HG02588 (cell line): ENCODE results near the gene PTPN1.
"Not testable (repeated sequence)": the region's sequence is repeated elsewhere in the genome, so short reads cannot be mapped to it uniquely, and the experiment has no call there.

Experiments used
- ATAC-seq: cut with Tn5 transposase; IDR thresholded peaks from one replicate; pipeline ENCODE4 v1.9.1; 2021; ENCODE audit warnings: mild to moderate bottlenecking, moderate library complexity; ENCODE audit not compliant: unreplicated experiment

Gene PTPN1

DNA sequence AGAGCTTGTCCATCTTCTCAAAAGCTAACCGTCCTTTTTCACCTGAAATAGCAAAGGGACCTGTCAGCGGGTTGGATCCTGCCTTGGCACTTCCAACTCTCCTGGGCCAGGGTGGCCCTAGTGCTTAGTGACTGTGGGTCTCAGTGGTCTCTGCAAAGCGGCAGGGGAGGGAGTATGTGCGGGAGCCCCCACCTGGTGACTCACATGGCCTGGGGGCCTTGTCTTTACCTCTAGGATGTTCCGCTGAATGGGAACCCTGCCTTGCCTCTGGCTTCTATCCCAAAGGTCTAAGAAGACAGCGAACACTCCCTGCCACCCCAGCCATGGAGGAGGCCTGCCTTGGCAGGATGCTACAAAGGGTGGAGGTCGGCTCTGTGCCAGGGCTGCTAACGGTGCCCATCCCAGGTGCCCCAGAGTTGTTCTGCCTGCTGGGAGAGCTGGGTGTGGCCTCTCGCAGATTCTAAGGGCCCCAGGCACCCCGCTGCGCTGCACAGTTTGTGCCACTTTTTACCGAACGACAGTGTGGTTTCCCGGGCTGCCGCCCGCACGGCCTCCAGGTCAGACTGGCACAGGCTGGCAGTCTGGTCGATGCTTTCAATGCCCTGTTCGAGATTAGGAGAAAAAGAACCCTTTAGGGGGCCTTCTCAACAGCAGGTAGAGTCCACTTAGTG is 77.2 kb downstream of the PTPN1 start:
- ATAC-seq, result no peak

DNA sequence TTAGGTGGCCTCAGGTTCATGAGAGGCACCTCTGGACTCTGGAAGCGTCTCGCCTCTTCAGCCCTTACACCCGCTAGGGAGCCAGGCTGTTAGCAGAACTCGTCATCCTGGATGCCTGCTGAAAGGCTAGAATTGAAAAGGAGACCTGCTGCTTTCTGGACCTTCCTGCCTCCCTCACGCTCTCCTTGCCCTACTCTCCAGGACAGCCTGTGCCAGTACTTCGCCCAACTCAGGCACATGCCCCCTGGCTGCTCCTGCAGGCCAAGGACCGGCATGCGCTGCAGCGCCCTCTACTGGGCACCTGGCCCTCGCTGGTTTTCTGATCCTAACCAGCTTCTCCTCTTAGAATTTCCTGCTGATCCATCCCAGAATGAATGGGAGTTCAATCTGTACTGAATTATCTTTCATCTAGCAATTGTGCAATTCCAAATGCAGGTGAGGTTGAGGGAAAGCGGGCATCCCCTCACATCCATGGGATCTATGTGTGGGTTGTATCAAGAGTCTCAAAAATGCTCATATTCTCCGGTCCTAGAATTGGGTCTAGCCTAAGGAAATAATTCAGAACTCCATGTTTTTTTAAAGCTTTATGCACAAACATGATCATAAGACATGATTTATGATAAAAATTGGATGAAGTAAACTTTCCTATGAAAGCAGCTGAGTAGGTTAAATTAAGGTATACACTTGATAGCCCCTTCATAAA is 78.0 kb downstream of the PTPN1 start:
- ATAC-seq, result no peak

DNA sequence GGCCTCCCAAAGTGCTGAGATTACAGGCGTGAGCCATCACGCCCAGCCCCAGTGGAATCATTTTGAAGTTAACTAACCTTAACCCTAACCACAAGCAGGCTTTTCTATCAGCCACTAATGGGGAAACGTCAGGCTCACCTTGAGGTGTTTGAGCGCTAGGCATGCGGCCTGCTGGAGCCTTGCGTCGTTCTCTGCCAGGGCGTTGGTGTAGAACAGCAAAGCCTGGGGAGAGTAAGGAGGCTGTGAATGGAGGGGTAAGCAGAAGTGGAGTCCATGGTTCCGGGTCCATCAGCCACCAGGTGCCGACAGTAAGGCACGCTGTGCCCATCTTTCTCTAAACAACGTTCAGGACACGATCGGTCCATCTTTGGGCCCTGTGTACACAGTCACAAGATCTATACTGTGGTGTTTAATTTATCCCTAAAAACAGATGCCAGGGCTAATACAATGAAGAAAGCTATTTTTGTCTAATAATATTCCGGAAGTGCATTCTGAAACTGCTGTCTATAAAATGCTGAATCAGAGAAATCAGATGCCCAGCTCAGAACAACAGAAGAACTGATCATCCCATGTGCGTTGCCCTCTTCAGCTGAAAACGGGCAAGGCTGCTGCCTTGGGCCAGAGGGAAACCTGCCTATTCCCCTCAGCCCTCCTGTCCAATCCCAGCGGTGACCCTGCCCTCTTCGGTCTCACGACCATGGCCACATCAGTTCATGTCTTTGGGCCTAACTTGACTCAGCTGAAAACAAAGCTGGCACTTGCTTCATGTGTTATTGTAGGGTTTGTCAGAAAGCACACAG is 79.6 kb downstream of the PTPN1 start:
- no peak for ATAC-seq

DNA sequence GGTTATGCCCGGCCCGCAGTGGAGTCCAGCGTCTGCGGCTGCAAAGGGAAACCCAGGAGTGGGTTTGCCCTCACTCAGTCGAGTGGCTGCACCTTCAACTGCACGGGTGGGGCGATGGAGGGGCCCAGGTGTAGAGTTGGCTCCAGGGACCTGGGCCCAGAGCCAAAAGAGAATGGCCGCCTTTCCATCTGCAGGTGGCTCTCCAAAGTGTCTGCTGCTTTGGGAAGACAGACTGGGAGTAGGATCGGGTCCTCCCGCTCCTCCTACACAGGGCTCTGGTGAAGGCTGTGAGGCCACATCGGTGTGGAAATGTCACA is 80.1 kb downstream of the PTPN1 start:
- no peak for ATAC-seq

DNA sequence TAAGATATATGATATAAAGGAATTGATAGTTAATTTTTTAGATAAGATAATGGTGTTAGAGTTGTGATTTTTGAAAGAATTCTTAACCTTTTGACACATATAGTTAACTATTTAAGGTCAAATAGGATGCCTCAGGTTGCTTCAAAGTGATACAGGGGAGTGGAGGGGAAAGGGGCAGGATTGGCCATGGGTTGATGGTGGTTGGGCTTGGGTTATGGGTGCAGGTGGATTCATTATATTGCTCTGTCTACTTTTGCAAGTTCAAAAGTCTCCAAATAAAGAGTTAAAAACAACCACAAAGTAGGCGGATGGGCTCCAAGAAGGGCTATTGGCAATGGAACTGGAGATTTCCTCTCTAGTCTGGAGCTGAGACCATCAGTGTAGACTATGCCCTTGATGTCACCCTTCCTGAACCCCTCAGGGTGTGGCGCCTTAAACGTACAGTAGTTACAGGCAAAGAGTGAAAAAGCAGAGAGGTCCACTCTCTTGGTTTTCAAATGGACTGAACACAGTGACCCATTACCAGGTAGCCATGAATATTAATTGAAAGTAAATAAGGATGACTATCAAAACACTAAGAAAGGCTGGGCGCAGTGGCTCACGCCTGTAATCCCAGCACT is 81.2 kb downstream of the PTPN1 start:
- ATAC-seq, result no peak

DNA sequence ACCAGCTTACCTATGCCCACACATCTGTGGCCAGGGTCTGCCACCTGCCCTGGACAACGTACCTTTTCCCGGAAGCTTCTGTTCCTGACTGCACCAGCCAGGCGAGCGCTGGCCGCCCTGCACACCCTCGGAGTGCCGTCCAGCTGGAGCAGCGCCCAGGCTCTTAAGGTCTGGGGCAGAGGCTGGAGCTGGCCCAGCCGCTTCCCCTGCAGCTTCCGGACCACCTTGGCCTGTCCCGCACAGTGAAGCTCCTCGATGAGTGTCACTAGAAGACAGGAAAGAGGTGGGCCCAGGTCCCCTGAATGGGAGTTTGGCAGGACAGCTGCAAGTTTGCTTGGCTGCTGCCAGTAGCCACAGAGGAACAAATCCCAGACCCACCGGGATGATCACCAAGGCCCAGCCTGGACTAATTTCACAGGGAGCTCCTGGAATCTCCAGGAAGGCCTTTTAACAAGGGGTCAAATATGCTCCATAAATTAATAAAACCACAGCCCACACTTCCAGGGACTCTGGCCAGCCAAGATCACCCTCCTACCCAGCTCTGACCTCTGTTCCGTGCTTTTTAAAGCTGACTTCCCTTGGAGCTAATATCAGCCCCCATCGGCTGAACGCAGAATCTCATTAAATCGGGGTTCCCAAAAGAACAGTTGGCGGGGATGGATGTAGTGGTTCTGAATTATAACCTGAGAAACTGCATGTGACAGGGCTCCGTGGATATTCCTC is 82.3 kb downstream of the PTPN1 start:
- no peak for ATAC-seq

DNA sequence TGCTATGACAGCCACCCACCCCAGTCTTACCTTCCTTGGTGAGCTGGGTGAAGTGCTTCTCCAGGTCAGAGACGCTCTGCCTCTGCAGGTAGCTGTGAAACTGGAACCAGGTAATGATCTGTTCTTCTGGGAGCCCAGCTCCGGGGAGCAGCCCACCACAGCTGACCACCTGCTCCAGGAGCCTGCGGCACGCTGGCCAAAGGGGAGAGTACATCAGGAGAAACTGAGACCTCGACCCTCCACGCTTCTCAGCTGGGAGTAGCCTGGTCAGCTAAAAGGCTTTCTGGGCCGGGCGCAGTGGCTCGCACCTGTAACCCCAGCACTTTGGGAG is 82.8 kb downstream of the PTPN1 start:
- no peak for ATAC-seq

DNA sequence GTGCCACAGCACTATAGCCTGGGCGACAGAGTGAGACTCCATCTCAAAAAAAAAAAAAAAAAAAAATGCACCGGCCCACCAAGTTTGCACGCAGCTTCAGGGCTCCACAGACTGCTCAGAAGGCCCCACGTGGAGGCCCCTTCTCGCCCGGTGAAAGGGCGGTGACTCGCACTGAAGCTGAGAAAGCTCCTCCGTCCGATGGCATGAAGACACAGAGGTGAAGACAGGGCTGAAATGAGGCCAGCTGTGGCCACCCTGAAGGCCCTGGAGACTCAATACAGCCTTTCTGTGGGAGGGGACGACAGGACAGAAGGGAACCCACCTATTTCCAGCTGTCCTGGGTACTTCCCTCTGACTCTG is 84.0 kb downstream of the PTPN1 start:
- no peak for ATAC-seq

DNA sequence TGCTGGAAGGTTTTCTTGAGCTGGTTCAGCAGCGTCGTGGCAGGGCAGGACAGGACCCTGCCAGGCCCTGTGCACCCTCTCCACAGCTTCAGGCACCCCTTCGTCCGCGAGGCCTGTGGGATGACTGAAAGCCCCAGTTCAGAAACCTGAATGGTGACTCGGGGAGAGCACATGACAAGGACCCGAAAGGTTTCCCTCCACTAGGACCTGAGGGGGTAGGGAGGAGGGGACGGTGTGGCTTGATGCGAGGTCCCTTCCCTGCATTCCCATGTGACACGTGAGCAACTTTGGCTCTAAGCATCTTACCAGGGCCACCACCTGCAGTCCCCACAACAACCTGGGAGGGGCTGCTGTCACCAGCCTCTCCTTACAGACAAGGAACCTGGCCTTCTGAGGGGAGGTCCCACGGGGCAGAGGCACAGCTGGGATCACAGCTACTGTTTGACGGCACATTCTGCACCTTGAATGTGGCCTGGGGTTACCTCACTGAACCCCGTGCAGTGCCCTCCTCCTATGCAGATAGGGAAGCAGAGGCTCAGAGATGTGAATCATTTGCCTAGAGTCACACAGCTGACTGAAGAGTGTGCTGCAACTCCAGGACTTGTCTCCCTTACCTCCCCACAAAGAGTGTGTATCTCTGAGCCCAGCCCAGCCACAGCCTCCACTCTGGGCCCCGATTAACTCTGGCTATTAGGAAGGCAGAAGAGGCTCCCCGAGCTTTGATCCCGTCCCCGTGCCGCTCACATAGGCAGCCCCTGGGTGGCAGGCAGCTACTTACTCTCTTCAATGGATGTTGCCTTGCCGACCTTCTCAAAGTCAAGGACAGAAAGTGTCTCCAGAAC is 84.6 kb downstream of the PTPN1 start:
- no peak for ATAC-seq

DNA sequence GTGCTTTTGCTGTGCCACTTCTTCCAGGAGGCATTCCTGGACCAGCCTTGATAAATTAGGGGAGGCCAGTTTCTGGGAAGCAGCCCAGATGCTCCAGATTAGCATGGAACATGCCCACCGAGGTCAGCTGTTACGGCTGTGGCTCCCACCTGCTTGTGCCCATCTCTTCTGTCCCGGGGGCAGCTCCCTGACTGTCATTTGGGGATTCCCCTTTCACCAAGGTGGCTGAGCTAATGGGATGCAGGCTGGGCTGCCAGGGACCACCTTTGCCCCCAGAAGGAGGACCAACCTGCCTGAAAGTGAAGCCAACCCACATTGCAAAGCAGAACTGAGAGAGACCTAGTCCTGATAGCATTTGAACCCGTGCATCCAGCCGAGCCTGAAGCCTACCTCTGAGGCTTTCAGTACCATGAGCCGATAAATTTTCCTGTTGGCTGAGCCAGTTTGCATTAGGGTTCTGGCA is 85.3 kb downstream of the PTPN1 start:
- no peak for ATAC-seq

DNA sequence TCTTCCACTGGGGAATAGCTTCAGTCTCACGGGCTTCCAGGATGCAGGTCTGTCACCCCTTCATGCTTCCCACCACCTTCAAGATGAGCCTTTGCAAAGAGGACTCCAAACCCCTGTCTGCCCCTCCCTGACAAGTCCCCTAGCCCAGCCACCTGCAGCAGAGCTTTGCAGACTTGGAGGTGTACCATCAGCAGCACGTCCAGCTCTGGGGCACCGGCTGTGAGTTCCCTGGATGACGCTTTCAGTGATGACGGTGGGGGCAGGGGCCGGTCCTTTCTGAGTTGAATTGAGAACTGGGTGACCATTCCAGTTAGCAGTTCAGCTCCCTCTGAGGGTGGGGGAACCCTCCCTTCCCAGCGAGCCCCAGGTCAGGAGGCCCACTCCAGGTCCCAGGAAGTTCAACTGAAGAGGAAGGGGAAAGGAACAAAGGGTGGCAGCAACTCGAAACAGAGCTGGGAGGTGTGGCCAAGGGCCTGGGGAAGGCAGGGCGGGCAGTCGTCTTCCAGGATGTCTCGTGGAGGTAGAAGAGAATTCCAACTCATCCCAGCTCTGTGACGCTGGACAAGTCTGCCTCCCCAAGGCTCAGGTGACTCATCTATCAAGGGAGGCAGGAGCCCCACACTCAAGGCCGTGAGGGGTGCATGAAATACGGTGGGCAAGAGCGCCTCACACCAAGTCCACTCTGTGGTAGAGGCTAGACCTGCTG is 86.0 kb downstream of the PTPN1 start:
- ATAC-seq, result no peak

DNA sequence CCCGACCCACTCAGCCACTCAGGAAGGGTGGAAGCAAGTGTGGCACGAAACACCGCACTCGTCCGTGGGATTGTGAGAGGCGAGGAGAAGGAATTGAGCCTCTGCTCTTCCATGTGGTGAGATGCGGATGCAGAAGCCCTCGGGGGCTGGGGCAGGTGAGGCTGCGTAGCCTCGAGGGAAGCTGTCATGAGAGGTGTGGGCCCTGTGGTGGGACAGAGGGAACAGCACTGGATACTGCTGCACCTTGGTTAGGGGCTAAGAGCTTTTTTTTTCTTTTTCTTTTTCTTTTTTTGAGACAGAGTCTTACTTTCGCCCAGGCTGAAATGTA is 86.5 kb downstream of the PTPN1 start:
- ATAC-seq, result no peak

DNA sequence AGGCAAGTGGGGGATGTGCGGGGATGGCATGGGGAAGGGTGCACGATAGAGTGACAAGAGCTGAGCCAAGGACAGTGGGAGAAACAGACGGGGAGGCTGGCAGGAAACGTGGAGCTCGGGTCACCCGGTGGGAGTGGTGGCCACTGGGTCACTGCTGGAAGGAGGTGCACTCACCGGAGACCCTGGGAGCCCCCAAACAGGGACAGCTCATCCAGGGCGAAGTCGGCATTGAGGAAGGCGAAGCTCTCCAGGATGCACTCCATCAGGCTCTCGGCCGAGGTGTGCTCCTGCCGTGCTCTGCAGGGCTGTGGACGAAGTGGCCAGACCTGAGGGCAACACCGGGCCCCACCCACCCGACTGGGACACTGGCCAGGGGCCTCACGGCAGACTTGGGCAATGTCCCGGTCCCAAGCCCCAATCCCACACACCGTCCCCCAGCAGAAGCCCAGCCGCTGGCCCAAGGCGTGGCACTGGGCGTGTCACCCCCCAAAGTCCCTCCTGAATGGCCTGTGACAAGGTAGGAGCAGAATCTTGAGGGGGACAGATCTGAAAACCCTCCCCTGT is 87.3 kb downstream of the PTPN1 start:
- no peak for ATAC-seq

DNA sequence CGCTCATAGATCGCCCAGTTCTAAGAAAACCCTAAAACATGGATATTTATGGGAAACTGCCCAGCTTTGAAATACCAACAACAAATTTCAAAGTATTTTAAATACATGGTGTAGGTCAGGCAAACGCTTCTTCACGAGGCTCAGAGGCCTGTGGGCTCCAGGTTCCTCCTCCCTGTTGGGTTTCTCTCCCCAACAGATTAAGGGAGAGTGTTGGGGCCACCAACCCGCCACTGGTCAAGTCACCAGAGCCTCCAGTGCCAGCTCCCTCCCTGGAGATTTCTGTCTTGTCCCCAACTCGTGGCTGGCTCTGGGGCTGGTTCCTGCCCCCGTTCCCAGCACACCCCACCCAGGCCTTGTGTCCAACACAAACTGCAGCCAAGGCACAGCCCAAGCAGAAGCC is 87.9 kb downstream of the PTPN1 start:
- ATAC-seq, result no peak

DNA sequence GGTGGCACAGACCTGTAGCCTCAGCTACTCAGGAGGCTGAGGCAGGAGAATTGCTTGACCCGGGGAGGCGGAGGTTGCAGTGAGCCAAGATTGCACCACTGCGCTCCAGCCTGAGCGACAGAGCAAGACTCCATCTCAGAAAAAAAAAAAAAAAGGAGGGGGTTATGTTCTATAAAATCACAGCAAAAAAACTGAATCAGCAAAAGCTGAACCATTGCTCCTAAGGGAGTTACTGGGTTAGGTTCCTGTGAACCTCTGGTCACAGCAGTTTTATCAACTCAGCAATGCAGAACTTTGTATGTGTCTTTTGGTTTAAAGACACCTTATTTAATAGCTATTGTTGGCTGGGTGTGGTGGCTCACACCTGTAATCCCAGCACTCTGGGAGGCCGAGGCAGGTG is 88.6 kb downstream of the PTPN1 start:
- ATAC-seq, result not testable (repeated sequence)

DNA sequence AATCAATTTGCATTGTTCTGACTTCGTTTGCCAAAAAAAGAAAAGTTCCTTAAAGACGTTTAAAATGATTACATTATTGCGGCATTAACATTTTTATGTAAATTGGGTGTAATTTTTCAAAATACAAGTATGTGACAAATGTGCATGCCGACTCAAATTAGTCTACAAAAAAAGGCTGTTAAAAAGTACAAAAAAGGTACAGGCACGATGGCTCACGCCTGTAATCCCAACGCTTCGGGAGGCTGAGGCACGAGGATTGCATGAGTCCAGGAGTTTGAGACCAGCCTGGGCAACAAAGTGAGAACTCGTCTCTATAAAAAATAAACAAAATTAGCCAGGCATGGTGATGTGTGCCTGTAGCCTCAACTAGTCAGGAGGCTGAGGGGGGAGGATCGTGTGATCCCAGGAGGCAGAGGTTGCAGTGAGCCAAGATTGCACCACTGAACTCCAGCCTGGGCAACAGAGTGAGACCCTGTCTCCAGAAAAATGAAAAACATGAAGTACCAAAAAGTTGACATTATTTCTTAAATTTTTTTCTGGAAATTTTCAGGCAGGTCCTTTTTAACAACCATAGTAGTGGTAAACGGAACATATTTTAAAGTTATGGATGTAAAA is 90.2 kb downstream of the PTPN1 start:
- ATAC-seq, result no peak

DNA sequence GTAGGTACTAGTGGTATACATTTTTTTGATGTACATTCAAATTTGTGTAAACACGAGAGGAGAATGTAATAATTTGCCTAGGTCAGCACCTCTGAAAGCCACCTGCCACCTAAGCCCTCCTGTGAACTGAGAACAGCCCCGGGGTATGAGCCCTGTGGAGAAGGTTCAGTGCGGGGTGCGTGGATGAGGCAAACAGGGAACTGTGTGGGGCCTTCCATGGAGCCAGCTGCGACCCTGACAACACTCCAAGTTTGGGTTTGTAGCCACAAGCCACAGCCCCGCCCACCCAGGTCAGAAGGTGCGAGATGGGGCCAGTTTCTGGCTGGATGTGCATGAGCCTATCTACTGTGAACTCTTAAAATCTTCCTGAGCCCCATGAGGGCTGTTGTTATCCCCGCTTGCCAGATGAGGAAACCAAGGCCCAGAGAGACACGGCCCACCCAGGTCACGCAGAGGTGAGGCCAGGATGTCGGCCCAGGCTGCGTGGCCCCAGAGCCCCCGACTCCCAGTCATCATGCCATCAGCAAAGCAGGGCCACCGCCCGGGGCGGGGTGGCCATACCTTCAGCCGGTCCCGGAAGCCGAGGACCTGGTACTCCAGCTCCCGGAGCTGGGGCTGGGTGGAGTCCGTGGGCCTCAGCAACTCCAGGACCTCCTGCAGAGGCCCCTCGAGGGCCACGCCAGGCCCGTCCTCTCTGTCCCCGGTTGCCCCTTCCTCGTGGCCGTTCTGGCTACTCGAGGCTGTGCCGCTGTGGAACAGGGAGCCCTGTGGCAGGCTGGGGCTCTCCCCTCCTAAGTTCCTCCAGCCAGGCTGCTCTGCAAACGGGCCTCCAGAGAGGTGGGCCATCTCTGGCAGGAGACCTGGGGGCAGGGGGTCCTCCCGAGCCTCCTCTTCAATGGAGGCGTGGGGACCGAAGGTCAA is 91.6 kb downstream of the PTPN1 start:
- no peak for ATAC-seq
